ENCODE results near the gene RCC1.
"Not testable (repeated sequence)": the region's sequence is repeated elsewhere in the genome, so short reads cannot be mapped to it uniquely, and the experiment has no call there.

Gene RCC1

GRCh38 chr1:28551381-28551780, 45.5 kb downstream of the RCC1 start:
- no peak for DNase-seq

- DNase-seq = peak; percentile 54
Observed at GRCh38 chr1:28552758-28553663, 47.2 kb downstream of the RCC1 start, which contains the start of gene TRNAU1AP. TRNAU1AP (plus strand) TSS chr1:28553085; CDS start chr1:28553111, 26 bp downstream.

- peak; percentile 73 for DNase-seq
Observed at GRCh38 chr1:28560886-28561285, 55.0 kb downstream of the RCC1 start.

- no peak for DNase-seq
Observed at GRCh38 chr1:28564310-28564709, 58.5 kb downstream of the RCC1 start.

- DNase-seq = no peak
Observed at GRCh38 chr1:28565040-28565439, 59.2 kb downstream of the RCC1 start.

GRCh38 chr1:28565726-28566125, 59.9 kb downstream of the RCC1 start:
- no peak for DNase-seq

GRCh38 chr1:28566931-28567330, 61.1 kb downstream of the RCC1 start:
- no peak for DNase-seq

GRCh38 chr1:28571911-28572310, 66.1 kb downstream of the RCC1 start:
- no peak for DNase-seq

GRCh38 chr1:28572891-28573290, 67.0 kb downstream of the RCC1 start:
- not testable (repeated sequence) for DNase-seq

GRCh38 chr1:28573564-28573963, 67.7 kb downstream of the RCC1 start:
- DNase-seq = no peak

GRCh38 chr1:28577052-28577678, 71.3 kb downstream of the RCC1 start:
- DNase-seq = no peak

GRCh38 chr1:28577738-28578536, 72.1 kb downstream of the RCC1 start:
- no peak for DNase-seq

GRCh38 chr1:28578696-28579218, 72.9 kb downstream of the RCC1 start:
- no peak for DNase-seq

GRCh38 chr1:28579401-28579800, 73.6 kb downstream of the RCC1 start:
- DNase-seq = no peak

- DNase-seq = no peak
Observed at GRCh38 chr1:28580722-28581530, 75.1 kb downstream of the RCC1 start.

- DNase-seq = peak; percentile 83
Observed at GRCh38 chr1:28581531-28582247, 75.8 kb downstream of the RCC1 start.

- DNase-seq = no peak
Observed at GRCh38 chr1:28582248-28582615, 76.4 kb downstream of the RCC1 start.

GRCh38 chr1:28586585-28587391, 80.9 kb downstream of the RCC1 start:
- not testable (repeated sequence) for DNase-seq
